ENCODE measurements around the gene RABGGTA. TPM values are rescaled to one million over a fixed set of nuclear protein-coding genes. Genes with fewer than 3 reads are reported as not detected.

The RABGGTA gene
- total and polyA plus RNA-seq, 9 of the 15 experiments (the other 6 are each of a cell fraction or from before 2014, with no cell fraction given): 4.5 to 24.2 (median 15.5) TPM

DNA sequence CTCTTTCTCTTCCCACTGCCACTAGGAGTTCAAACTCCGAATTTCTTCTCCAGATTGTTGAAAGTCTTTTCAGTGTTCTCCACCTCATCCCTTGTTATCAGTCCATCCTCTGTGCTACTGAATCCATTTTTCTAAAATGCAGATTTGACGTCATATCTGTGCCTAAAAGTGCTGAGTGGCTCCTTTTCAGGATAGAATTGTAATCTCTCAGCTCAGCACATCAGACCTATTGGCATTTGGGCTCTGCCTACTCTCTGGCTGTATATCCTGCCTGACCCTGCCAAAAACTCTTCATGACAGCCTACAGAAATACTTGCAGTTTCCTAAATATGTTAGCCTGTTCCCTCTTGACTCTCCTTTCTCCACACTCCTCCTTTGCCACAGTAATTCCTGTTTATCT lies 1.1 kb upstream of the RABGGTA start (continued):
- TF ChIP-seq, protein P1, sequence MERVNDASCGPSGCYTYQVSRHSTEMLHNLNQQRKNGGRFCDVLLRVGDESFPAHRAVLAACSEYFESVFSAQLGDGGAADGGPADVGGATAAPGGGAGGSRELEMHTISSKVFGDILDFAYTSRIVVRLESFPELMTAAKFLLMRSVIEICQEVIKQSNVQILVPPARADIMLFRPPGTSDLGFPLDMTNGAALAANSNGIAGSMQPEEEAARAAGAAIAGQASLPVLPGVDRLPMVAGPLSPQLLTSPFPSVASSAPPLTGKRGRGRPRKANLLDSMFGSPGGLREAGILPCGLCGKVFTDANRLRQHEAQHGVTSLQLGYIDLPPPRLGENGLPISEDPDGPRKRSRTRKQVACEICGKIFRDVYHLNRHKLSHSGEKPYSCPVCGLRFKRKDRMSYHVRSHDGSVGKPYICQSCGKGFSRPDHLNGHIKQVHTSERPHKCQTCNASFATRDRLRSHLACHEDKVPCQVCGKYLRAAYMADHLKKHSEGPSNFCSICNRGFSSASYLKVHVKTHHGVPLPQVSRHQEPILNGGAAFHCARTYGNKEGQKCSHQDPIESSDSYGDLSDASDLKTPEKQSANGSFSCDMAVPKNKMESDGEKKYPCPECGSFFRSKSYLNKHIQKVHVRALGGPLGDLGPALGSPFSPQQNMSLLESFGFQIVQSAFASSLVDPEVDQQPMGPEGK (CRISPR knock-in tag; IDR thresholded peaks at IDR 0.05; ENCODE audit: borderline replicate concordance): no peak
- no peak for TF ChIP-seq ZNF184 (CRISPR knock-in tag; IDR thresholded peaks at IDR 0.05)
- TF ChIP-seq, protein P2, sequence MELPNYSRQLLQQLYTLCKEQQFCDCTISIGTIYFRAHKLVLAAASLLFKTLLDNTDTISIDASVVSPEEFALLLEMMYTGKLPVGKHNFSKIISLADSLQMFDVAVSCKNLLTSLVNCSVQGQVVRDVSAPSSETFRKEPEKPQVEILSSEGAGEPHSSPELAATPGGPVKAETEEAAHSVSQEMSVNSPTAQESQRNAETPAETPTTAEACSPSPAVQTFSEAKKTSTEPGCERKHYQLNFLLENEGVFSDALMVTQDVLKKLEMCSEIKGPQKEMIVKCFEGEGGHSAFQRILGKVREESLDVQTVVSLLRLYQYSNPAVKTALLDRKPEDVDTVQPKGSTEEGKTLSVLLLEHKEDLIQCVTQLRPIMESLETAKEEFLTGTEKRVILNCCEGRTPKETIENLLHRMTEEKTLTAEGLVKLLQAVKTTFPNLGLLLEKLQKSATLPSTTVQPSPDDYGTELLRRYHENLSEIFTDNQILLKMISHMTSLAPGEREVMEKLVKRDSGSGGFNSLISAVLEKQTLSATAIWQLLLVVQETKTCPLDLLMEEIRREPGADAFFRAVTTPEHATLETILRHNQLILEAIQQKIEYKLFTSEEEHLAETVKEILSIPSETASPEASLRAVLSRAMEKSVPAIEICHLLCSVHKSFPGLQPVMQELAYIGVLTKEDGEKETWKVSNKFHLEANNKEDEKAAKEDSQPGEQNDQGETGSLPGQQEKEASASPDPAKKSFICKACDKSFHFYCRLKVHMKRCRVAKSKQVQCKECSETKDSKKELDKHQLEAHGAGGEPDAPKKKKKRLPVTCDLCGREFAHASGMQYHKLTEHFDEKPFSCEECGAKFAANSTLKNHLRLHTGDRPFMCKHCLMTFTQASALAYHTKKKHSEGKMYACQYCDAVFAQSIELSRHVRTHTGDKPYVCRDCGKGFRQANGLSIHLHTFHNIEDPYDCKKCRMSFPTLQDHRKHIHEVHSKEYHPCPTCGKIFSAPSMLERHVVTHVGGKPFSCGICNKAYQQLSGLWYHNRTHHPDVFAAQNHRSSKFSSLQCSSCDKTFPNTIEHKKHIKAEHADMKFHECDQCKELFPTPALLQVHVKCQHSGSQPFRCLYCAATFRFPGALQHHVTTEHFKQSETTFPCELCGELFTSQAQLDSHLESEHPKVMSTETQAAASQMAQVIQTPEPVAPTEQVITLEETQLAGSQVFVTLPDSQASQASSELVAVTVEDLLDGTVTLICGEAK (IDR thresholded peaks at IDR 0.05): no peak
- TF ChIP-seq, protein P2 (CRISPR knock-in tag; IDR thresholded peaks at IDR 0.05): no peak
- TF ChIP-seq SETDB1 (IDR thresholded peaks at IDR 0.05; ENCODE audit: low read length): no peak
- TF ChIP-seq ZNF134 (CRISPR knock-in tag; conservative IDR thresholded peaks at IDR 0.05): no peak
- no peak for TF ChIP-seq ELF2 (CRISPR knock-in tag; IDR thresholded peaks at IDR 0.05)
- TF ChIP-seq, protein P3, sequence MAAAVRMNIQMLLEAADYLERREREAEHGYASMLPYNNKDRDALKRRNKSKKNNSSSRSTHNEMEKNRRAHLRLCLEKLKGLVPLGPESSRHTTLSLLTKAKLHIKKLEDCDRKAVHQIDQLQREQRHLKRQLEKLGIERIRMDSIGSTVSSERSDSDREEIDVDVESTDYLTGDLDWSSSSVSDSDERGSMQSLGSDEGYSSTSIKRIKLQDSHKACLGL (CRISPR knock-in tag; IDR thresholded peaks at IDR 0.05; ENCODE audit: borderline replicate concordance, poor library complexity, severe bottlenecking): no peak
- TF ChIP-seq MAFF (IDR thresholded peaks at IDR 0.05; ENCODE audit: low read length): peak; percentile 87
- no peak for TF ChIP-seq BHLHE40 (IDR thresholded peaks at IDR 0.05; ENCODE audit: low read length)
- TF ChIP-seq SMARCA4 (IDR thresholded peaks at IDR 0.05): no peak
- TF ChIP-seq, protein P4, sequence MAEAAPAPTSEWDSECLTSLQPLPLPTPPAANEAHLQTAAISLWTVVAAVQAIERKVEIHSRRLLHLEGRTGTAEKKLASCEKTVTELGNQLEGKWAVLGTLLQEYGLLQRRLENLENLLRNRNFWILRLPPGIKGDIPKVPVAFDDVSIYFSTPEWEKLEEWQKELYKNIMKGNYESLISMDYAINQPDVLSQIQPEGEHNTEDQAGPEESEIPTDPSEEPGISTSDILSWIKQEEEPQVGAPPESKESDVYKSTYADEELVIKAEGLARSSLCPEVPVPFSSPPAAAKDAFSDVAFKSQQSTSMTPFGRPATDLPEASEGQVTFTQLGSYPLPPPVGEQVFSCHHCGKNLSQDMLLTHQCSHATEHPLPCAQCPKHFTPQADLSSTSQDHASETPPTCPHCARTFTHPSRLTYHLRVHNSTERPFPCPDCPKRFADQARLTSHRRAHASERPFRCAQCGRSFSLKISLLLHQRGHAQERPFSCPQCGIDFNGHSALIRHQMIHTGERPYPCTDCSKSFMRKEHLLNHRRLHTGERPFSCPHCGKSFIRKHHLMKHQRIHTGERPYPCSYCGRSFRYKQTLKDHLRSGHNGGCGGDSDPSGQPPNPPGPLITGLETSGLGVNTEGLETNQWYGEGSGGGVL (CRISPR knock-in tag; IDR thresholded peaks at IDR 0.05): no peak
- TF ChIP-seq MAFK (IDR thresholded peaks at IDR 0.05; ENCODE audit: low read length): peak; percentile 89
- TF ChIP-seq XRCC5 (IDR thresholded peaks at IDR 0.05; ENCODE audit: low read depth, low read length): no peak
- TF ChIP-seq PHB2 (IDR thresholded peaks at IDR 0.05; ENCODE audit: low read depth): no peak
- no peak for TF ChIP-seq NCOA2 (IDR thresholded peaks at IDR 0.05; ENCODE audit: partially characterized antibody in 2 of 2)
- no peak for TF ChIP-seq ZNF146 (CRISPR knock-in tag; IDR thresholded peaks at IDR 0.05; ENCODE audit: unreplicated experiment)
- TF ChIP-seq C11orf30 (IDR thresholded peaks at IDR 0.05; ENCODE audit: low read depth): peak; percentile 96

Data from K562 (cell line).